HUES6 (cell line): ENCODE measurements around the gene CDHR4.
"Not testable (repeated sequence)": the region's sequence is repeated elsewhere in the genome, so short reads cannot be mapped to it uniquely, and the experiment has no call there.

Source experiments
- H3K27ac ChIP-seq: 2 replicates; pipeline ENCODE4 v1.7.0; 2013; ENCODE audit warnings: low read depth, mild to moderate bottlenecking, low read length, inconsistent platforms
- H3K27me3 ChIP-seq: 2 replicates; pipeline ENCODE4 v1.6.1; 2013; ENCODE audit warnings: low read length; ENCODE audit not compliant: control insufficient read depth, insufficient read depth
- H3K36me3 ChIP-seq: 2 replicates; pipeline ENCODE4 v1.6.1; 2013; ENCODE audit warnings: low read length; ENCODE audit not compliant: control insufficient read depth, insufficient read depth
- H3K4me1 ChIP-seq: 2 replicates; pipeline ENCODE4 v1.6.1; 2013; ENCODE audit warnings: low read length; ENCODE audit not compliant: control insufficient read depth, insufficient read depth
- H3K4me3 ChIP-seq: 2 replicates; pipeline ENCODE4 v1.5.1; 2013; ENCODE audit warnings: low read depth, low read length
- H3K9ac ChIP-seq: one replicate; pipeline ENCODE4 v1.6.1; 2013; ENCODE audit warnings: mild to moderate bottlenecking, low read length
- H3K9me3 ChIP-seq: 2 replicates; pipeline ENCODE4 v1.6.1; 2013; ENCODE audit warnings: low read depth, low read length; ENCODE audit not compliant: control insufficient read depth, insufficient read depth

CDHR4 gene

DNA sequence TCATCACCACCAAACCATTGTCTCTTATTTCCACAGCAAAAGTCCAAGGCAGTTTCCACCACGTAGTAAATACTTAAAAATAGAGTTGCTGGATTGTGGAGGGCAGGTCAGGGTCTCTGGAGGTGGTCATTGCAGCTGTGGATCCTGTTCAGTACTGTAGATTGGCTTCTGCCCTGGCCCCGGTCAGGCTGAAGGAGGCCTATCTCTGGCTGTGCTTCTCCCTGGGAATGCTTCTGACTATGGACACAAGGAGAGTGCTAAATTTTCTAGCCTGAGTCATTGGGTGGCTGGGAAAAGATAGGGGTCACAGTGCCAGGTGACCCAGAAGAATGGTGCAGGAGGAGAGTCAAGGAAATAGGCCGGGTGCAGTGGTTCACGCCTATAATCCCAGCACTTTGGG, 49.6 kb downstream of the CDHR4 start:
- Histone ChIP-seq H3K36me3 (peaks cover 13% of the 10 kb centered on the region), H3K4me3 (no peak overlapping the region), H3K9me3 (no peaks in the 10 kb centered on the region), H3K4me1 (no peaks in the 10 kb centered on the region), H3K9ac (no peak overlapping the region), H3K27ac (no peak overlapping the region), H3K27me3 (no peaks in the 10 kb centered on the region)

DNA sequence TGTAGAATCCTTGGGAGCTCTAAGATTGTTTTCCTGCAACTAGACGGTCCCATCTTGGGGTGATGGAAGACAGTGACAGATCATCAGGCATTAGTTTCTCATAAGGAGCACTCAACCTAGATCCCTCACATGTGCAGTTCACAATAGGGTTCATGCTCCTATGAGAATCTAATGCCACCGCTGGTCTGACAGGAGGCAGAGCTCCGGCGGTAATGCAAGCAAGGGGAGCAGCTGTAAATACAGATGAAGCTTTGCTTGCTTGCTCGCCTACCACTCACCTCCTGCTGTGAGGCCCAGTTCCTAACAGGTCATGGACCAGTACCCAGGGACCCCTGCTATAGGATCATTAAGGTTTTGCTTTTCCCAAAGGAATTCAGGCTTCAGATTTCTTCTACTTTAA, 50.8 kb downstream of the CDHR4 start:
- not testable (repeated sequence) for H3K9ac ChIP-seq, H3K4me1 ChIP-seq, H3K27ac ChIP-seq, H3K27me3 ChIP-seq, H3K4me3 ChIP-seq, H3K9me3 ChIP-seq
- H3K36me3 ChIP-seq, result peaks cover 18% of the 10 kb centered on the region

DNA sequence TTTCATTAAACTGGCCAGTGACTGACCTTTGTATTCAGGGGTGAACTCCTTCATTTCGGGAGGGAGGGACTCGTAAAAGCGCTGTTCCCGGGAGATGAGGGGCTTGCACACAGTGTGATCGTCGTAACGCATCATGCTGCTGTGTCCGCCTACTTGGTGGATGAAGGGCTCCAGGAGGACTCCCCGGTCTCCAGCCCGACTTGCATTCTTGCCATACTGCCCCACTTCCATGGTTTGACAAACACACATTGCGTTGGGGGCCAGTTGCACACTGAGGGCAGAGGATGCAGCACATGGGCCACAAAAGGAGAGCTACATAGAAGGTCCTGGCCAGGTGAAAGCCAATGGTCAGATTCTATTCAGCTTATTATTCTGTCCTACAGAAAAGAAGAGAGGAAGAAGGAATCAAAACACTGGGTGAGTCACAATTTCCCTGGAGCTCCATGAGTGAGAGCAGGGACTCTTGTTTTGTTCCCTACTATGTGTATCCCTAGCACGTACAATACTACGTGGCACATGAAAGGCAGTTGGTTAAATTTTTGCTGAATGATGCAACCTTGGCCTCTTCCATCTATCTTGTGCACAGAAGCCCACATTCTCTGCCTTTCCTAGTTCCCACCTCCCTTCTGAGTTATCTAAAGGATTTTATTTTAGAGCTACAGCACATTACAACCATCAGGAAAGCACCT, 51.7 kb downstream of the CDHR4 start:
- no peaks in the 10 kb centered on the region for H3K9me3 ChIP-seq
- no peaks in the 10 kb centered on the region for H3K27me3 ChIP-seq
- H3K36me3 ChIP-seq, result peaks cover 22% of the 10 kb centered on the region
- H3K9ac ChIP-seq, result no peak overlapping the region
- no peak overlapping the region for H3K4me3 ChIP-seq
- no peaks in the 10 kb centered on the region for H3K4me1 ChIP-seq
- H3K27ac ChIP-seq, result no peak overlapping the region

DNA sequence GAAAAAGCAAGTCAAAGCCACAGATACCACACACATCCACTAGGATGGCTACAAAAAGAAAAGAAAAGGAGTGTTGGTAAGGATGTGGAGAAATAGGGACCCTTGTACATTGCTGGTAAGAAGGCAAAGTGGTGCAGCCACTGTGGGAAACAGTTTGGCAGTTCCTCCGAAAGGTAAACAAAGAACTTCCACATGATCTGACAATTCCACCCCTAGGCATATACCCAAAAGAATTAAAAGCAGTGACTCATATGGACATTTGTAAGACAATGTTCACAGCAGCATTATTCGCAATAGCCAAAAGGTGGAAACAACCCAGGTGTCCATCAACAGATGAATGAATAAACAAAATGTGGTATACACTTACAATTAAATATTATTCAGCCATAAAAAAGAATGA, 53.7 kb downstream of the CDHR4 start:
- Histone ChIP-seq H3K27ac (no peak overlapping the region), H3K36me3 (peaks cover 29% of the 10 kb centered on the region)

More for the DNA sequence above, 53.7 kb downstream of the CDHR4 start:
- Histone ChIP-seq H3K4me1 (no peaks in the 10 kb centered on the region), H3K27me3 (no peaks in the 10 kb centered on the region), H3K9ac (no peak overlapping the region), H3K9me3 (no peaks in the 10 kb centered on the region), H3K4me3 (no peak overlapping the region)
